ENCODE data around the gene STON2. TPM values are rescaled to one million over a fixed set of nuclear protein-coding genes. Genes with fewer than 3 reads are reported as not detected.

STON2 gene
- polyA plus RNA-seq, 2 donors, result 8.5 to 20.4 TPM

DNA sequence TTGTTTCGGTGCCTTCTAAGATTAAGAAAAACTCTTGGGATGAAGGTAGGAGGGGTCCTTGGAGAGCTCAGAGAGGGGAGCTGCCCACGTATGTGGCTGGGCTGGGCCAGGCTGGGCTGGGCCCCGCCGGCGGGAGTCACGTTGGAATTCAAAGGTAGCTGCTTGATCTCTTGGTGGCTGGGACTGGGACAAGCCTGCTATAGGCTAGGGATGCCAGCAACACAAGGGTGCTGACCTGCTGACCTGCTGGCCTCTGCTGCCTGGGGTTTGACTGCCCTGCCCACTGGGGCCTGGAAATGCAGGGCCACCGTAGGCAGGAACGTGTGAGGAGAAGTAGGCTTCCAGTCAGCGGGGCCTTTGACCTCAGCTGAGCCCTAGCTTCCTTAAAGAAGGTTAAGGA, 126.6 kb downstream of the STON2 start:
- no peaks in the 10 kb centered on the region for H3K9me3 ChIP-seq (ENCODE audit: control insufficient read depth in 2 of 2, insufficient read depth in 1 of 2, low read depth in 1 of 2, low read length in 1 of 2)
- H3K36me3 ChIP-seq (ENCODE audit: control insufficient read depth in 2 of 2, insufficient read depth in 2 of 2, low read length in 1 of 2), result peaks cover 0 to 13% of the 10 kb centered on the region in 2 donors
- H3K27ac ChIP-seq (ENCODE audit: low read depth in 2 of 2, low read length in 1 of 2), result no peak overlapping the region
- peaks cover 5 to 11% of the 10 kb centered on the region in 2 donors for H3K4me1 ChIP-seq (ENCODE audit: control insufficient read depth in 2 of 2, insufficient read depth in 2 of 2, low read length in 1 of 2)
- whole genome bisulfite sequencing, 2 donors, result 66 to 74% methylated on average over 9 of the region's 9 CpGs
- H3K27me3 ChIP-seq (ENCODE audit: control insufficient read depth in 1 of 2, insufficient read depth in 2 of 2, low read length in 2 of 2), result no peaks in the 10 kb centered on the region
- no peak overlapping the region for H3K4me3 ChIP-seq (ENCODE audit: low read depth in 1 of 2, low read length in 2 of 2)

DNA sequence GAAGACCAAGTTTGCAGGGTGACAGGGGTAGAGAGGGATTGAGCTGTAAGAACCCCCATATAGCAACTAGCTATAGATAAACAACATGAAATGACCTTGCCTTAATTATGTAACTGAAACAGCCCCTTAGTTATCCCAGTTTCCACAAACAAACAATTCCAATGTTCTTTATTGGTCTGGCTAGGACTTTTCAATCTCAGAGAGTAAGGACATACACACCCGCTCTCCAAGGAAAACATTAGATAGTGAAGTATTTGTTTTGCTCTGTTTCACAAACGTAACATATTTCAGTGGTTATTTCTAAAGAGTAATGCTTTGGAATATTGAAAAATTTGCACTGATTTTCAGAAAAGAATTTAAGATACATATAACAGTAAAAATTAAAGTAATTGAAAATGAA, 127.8 kb downstream of the STON2 start:
- peaks cover 5 to 9% of the 10 kb centered on the region in 2 donors for H3K4me1 ChIP-seq (ENCODE audit: control insufficient read depth in 2 of 2, insufficient read depth in 2 of 2, low read length in 1 of 2)
- no peaks in the 10 kb centered on the region for H3K9me3 ChIP-seq (ENCODE audit: control insufficient read depth in 2 of 2, insufficient read depth in 1 of 2, low read depth in 1 of 2, low read length in 1 of 2)
- no peak overlapping the region for H3K27ac ChIP-seq (ENCODE audit: low read depth in 2 of 2, low read length in 1 of 2)
- H3K27me3 ChIP-seq (ENCODE audit: control insufficient read depth in 1 of 2, insufficient read depth in 2 of 2, low read length in 2 of 2), result no peaks in the 10 kb centered on the region
- peaks cover 0 to 5% of the 10 kb centered on the region in 2 donors for H3K36me3 ChIP-seq (ENCODE audit: control insufficient read depth in 2 of 2, insufficient read depth in 2 of 2, low read length in 1 of 2)
- WGBS, 2 donors, result 83 to 87% methylated on average over 2 of the region's 2 CpGs
- no peak overlapping the region for H3K4me3 ChIP-seq (ENCODE audit: low read depth in 1 of 2, low read length in 2 of 2)

DNA sequence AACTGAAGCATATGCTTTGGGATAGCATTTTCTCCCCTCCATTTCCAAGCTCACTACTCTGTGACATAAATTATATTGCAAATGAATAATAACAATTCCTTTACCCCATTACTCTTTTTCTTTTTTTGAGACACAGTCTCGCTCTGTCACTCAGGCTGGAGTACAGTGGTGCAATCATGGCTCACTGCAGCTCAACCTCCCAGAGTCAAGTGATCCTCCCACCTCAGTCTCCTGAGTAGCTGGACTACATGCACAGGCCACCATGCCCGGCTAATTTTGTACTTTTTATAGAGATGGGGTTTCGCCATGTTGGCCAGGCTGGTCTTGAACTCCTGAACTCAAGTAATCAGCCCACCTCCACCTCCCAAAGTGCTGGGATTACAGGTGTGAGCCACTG, 130.1 kb downstream of the STON2 start:
- Histone ChIP-seq H3K4me1 (ENCODE audit: control insufficient read depth in 2 of 2, insufficient read depth in 2 of 2, low read length in 1 of 2) (peaks cover 3 to 5% of the 10 kb centered on the region in 2 donors), H3K36me3 (ENCODE audit: control insufficient read depth in 2 of 2, insufficient read depth in 2 of 2, low read length in 1 of 2) (no peaks in the 10 kb centered on the region), H3K9me3 (ENCODE audit: control insufficient read depth in 2 of 2, insufficient read depth in 1 of 2, low read depth in 1 of 2, low read length in 1 of 2) (no peaks in the 10 kb centered on the region), H3K4me3 (ENCODE audit: low read depth in 1 of 2, low read length in 2 of 2) (no peak overlapping the region), H3K27ac (ENCODE audit: low read depth in 2 of 2, low read length in 1 of 2) (no peak overlapping the region), H3K27me3 (ENCODE audit: control insufficient read depth in 1 of 2, insufficient read depth in 2 of 2, low read length in 2 of 2) (no peaks in the 10 kb centered on the region)
- 73 to 75% methylated on average over 3 of the region's 3 CpGs for WGBS, 2 donors

DNA sequence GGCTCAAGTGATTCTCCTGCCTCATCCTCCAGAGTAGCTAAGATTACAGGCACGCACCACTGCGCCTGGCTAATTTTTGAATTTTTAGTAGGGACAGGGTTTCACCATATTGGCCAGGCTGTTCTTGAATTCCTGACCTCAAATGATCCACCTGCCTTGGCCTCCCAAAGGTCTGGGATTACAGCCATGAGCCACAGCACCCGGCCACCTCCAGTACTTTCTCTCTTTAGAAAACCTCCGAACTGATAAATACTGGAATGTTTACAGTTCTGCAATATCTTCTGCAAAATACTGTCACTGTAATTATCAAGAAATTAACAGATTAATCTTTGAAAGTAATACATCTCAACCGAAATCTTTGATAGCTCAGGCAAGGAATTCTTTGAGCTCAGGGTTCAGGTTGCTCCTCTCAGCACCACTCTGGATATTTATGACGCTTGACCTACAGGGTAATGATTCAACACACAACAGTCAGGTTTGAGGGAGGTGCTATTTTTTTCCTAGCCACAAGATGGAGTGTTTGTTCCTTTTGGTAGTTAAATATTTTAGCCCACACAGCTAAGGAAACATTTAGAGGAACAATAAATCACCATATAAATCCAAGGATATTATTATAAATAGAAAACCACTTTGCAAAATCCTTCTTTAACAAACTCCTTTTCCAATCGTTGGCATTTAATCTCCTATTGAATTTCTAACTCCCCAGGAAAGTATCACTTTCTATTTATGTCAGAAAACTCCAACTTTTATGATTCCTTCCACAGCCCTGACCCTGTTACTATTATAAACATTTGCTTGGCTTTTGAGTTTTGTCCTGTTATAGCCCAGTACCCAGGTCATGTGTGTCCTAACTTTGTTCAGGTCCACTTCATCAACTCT, 130.8 kb downstream of the STON2 start:
- no peaks in the 10 kb centered on the region for H3K27me3 ChIP-seq (ENCODE audit: control insufficient read depth in 1 of 2, insufficient read depth in 2 of 2, low read length in 2 of 2)
- 37 to 43% methylated on average over 7 of the region's 7 CpGs for WGBS, 2 donors
- peaks cover 3 to 5% of the 10 kb centered on the region in 2 donors for H3K4me1 ChIP-seq (ENCODE audit: control insufficient read depth in 2 of 2, insufficient read depth in 2 of 2, low read length in 1 of 2)
- no peak overlapping the region for H3K4me3 ChIP-seq (ENCODE audit: low read depth in 1 of 2, low read length in 2 of 2)
- H3K9me3 ChIP-seq (ENCODE audit: control insufficient read depth in 2 of 2, insufficient read depth in 1 of 2, low read depth in 1 of 2, low read length in 1 of 2), result no peaks in the 10 kb centered on the region
- H3K36me3 ChIP-seq (ENCODE audit: control insufficient read depth in 2 of 2, insufficient read depth in 2 of 2, low read length in 1 of 2), result no peaks in the 10 kb centered on the region
- no peak overlapping the region for H3K27ac ChIP-seq (ENCODE audit: low read depth in 2 of 2, low read length in 1 of 2)

DNA sequence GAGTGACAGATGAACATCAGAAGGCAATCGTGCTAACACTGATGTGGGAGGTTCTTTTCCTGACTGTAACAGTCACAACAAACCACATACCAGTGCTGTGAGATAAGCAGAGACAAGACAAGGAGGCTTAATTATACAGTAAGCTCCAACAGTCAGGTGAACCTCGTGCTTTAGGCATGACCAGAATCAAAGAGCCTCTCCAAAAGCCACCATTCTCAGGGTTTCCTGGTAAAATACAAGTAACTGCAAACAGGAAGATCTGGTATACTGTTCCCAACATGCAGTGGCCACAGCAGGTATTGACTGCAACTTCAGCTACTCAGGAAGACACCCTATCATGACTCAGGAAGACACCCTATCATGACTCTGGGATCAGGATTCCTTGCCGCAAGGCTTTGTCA, 132.1 kb downstream of the STON2 start:
- no peak overlapping the region for H3K4me3 ChIP-seq (ENCODE audit: low read depth in 1 of 2, low read length in 2 of 2)
- H3K9me3 ChIP-seq (ENCODE audit: control insufficient read depth in 2 of 2, insufficient read depth in 1 of 2, low read depth in 1 of 2, low read length in 1 of 2), result no peaks in the 10 kb centered on the region
- H3K27ac ChIP-seq (ENCODE audit: low read depth in 2 of 2, low read length in 1 of 2), result no peak overlapping the region
- no peaks in the 10 kb centered on the region for H3K4me1 ChIP-seq (ENCODE audit: control insufficient read depth in 2 of 2, insufficient read depth in 2 of 2, low read length in 1 of 2)
- H3K27me3 ChIP-seq (ENCODE audit: control insufficient read depth in 1 of 2, insufficient read depth in 2 of 2, low read length in 2 of 2), result no peaks in the 10 kb centered on the region
- 42 to 47% methylated on average over 3 of the region's 3 CpGs for WGBS, 2 donors
- H3K36me3 ChIP-seq (ENCODE audit: control insufficient read depth in 2 of 2, insufficient read depth in 2 of 2, low read length in 1 of 2), result no peaks in the 10 kb centered on the region

DNA sequence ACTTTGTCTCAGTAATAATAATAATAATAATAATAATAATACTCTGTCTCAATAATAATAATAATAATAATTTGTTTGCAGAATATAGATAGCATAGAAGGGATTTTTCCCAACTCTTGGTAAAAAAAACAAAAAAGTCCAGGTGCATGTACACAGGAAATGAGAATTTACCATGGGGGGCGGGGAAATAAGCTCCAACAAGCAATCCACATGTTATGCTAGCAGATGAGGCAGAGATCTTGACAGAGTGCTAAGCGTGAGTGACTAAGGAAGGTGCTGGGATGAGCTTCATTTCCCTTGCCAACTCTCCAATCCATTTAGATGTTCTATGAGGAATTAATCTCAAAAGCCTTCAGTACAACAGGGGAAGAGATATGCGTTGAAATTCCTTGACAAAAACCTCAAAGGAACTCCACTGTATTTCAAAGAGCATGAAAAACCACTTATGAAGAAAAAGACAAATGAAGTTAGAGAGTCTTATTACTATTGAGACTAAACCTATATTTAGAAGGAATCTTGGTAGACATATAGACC, 134.4 kb downstream of the STON2 start:
- WGBS, 2 donors, result 72 to 79% methylated on average over 3 of the region's 3 CpGs
- no peaks in the 10 kb centered on the region for H3K9me3 ChIP-seq (ENCODE audit: control insufficient read depth in 2 of 2, insufficient read depth in 1 of 2, low read depth in 1 of 2, low read length in 1 of 2)

DNA sequence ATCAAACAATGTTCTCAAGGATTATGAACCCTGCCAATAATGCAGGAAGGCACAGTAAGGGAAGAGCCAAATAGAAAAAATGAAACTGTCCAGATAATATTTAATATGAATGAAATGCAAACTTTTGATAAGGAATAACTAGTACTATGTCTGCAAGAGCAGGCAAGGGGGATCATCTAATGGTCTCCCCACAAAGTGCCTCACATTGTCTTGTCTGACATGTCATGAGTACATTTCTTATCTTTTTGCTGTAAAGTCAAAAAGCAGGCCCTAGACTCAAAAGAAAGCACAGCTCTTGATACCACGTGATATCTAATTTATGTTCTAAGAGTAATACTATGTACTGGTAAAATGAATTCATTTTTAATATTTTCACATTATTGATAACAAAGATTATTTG, 135.5 kb downstream of the STON2 start:
- 90% methylated on average over 1 of the region's 1 CpG for WGBS, 2 donors
- Histone ChIP-seq H3K27me3 (ENCODE audit: control insufficient read depth in 1 of 2, insufficient read depth in 2 of 2, low read length in 2 of 2) (no peaks in the 10 kb centered on the region), H3K36me3 (ENCODE audit: control insufficient read depth in 2 of 2, insufficient read depth in 2 of 2, low read length in 1 of 2) (no peaks in the 10 kb centered on the region)

More for the DNA sequence above, 134.4 kb downstream of the STON2 start:
- H3K4me3 ChIP-seq (ENCODE audit: low read depth in 1 of 2, low read length in 2 of 2), result no peak overlapping the region
- no peaks in the 10 kb centered on the region for H3K36me3 ChIP-seq (ENCODE audit: control insufficient read depth in 2 of 2, insufficient read depth in 2 of 2, low read length in 1 of 2)
- no peaks in the 10 kb centered on the region for H3K4me1 ChIP-seq (ENCODE audit: control insufficient read depth in 2 of 2, insufficient read depth in 2 of 2, low read length in 1 of 2)
- no peak overlapping the region for H3K27ac ChIP-seq (ENCODE audit: low read depth in 2 of 2, low read length in 1 of 2)
- H3K27me3 ChIP-seq (ENCODE audit: control insufficient read depth in 1 of 2, insufficient read depth in 2 of 2, low read length in 2 of 2), result no peaks in the 10 kb centered on the region

DNA sequence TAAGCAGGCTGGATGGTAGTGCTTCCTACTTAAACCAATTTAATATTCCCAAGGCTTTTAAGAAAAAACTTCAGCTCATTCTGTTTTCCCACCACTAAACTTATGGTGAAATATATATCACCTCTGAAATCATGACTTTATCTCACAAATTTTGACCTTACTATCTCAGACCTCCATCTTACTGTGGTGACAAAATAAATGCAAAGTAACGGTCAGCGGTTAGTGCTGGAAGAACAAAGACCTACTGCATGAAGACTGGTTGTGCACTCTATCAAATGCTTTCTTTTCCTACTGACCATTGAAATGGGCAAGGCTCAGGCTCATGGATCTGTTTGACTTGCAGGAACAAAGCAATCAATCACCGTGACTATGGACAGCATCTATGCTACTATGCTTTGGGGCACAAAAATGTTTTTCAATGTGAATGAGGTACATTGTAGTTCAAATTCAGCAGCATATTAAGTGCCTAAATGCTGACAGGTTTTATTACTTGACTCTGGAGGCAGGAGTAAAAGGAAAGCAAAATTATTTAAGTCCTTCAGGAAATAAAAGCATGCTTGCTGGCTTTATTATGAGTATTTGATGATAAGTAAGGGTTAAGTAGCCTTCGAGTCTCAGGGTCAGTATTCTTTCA, 136.2 kb downstream of the STON2 start:
- H3K27me3 ChIP-seq (ENCODE audit: control insufficient read depth in 1 of 2, insufficient read depth in 2 of 2, low read length in 2 of 2), result no peaks in the 10 kb centered on the region
- no peaks in the 10 kb centered on the region for H3K36me3 ChIP-seq (ENCODE audit: control insufficient read depth in 2 of 2, insufficient read depth in 2 of 2, low read length in 1 of 2)
- H3K27ac ChIP-seq (ENCODE audit: low read depth in 2 of 2, low read length in 1 of 2), result no peak overlapping the region
- 79 to 87% methylated on average over 4 of the region's 4 CpGs for WGBS, 2 donors
- H3K4me1 ChIP-seq (ENCODE audit: control insufficient read depth in 2 of 2, insufficient read depth in 2 of 2, low read length in 1 of 2), result no peaks in the 10 kb centered on the region
- no peaks in the 10 kb centered on the region for H3K9me3 ChIP-seq (ENCODE audit: control insufficient read depth in 2 of 2, insufficient read depth in 1 of 2, low read depth in 1 of 2, low read length in 1 of 2)
- H3K4me3 ChIP-seq (ENCODE audit: low read depth in 1 of 2, low read length in 2 of 2), result no peak overlapping the region

More for the DNA sequence above, 135.5 kb downstream of the STON2 start:
- H3K9me3 ChIP-seq (ENCODE audit: control insufficient read depth in 2 of 2, insufficient read depth in 1 of 2, low read depth in 1 of 2, low read length in 1 of 2), result no peaks in the 10 kb centered on the region
- no peak overlapping the region for H3K4me3 ChIP-seq (ENCODE audit: low read depth in 1 of 2, low read length in 2 of 2)
- H3K27ac ChIP-seq (ENCODE audit: low read depth in 2 of 2, low read length in 1 of 2), result no peak overlapping the region
- no peaks in the 10 kb centered on the region for H3K4me1 ChIP-seq (ENCODE audit: control insufficient read depth in 2 of 2, insufficient read depth in 2 of 2, low read length in 1 of 2)

DNA sequence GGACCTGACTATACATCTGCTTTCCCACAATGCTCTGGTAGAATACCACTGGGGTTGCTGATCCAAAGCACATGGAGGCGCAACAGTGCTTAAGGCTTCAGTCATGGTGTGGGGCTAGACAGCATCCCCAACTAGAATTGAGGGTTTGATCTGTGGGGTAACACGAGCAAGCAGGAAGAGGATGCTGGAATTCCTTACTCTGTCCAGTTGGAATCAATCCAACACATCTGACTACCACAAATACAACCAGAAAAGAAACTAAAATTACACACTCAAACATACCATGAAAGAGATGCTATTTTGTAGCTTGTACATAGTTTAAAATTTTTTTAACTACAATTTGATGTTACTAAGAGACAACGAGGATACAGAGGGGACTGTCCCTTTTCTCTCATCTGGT, 138.9 kb downstream of the STON2 start:
- no peaks in the 10 kb centered on the region for H3K36me3 ChIP-seq (ENCODE audit: control insufficient read depth in 2 of 2, insufficient read depth in 2 of 2, low read length in 1 of 2)
- no peaks in the 10 kb centered on the region for H3K27me3 ChIP-seq (ENCODE audit: control insufficient read depth in 1 of 2, insufficient read depth in 2 of 2, low read length in 2 of 2)
- WGBS, 2 donors, result 68 to 71% methylated on average over 3 of the region's 3 CpGs
- no peaks in the 10 kb centered on the region for H3K4me1 ChIP-seq (ENCODE audit: control insufficient read depth in 2 of 2, insufficient read depth in 2 of 2, low read length in 1 of 2)
- H3K4me3 ChIP-seq (ENCODE audit: low read depth in 1 of 2, low read length in 2 of 2), result no peak overlapping the region
- H3K27ac ChIP-seq (ENCODE audit: low read depth in 2 of 2, low read length in 1 of 2), result no peak overlapping the region
- no peaks in the 10 kb centered on the region for H3K9me3 ChIP-seq (ENCODE audit: control insufficient read depth in 2 of 2, insufficient read depth in 1 of 2, low read depth in 1 of 2, low read length in 1 of 2)
